Transverse colon (tissue), 4 donors: ENCODE results near the gene COL20A1.

ENCODE experiments used
- CTCF ChIP-seq, 5 experiments: fragments of 200-600 bp in 3 of 5; fragments of 450-650 bp in 2 of 5; sonication (generic) in 3 of 5; IDR thresholded peaks; 1 replicate in 2 of 5; 2 replicates in 3 of 5; pipeline ENCODE4 v1.5.1; 2016 to 2017; ENCODE audit warnings: antibody characterized with exemption in 5 of 5, inconsistent platforms in 3 of 5, mild to moderate bottlenecking in 2 of 5, moderate library complexity in 1 of 5
- EP300 ChIP-seq: sonication (generic); formaldehyde crosslinking; IDR thresholded peaks from one replicate; pipeline ENCODE4 v1.6.1; 2017; ENCODE audit warnings: antibody characterized with exemption, low read depth
- POLR2A ChIP-seq: fragments of 450-650 bp; IDR thresholded peaks from one replicate; pipeline ENCODE4 v1.6.1; 2016; ENCODE audit warnings: antibody characterized with exemption, mild to moderate bottlenecking, moderate library complexity
- POLR2AphosphoS5 ChIP-seq, 3 donors: sonication (generic); formaldehyde crosslinking; IDR thresholded peaks; one replicate each; pipeline ENCODE4 v1.6.1; 2016; ENCODE audit warnings: antibody characterized with exemption in 3 of 3

DNA sequence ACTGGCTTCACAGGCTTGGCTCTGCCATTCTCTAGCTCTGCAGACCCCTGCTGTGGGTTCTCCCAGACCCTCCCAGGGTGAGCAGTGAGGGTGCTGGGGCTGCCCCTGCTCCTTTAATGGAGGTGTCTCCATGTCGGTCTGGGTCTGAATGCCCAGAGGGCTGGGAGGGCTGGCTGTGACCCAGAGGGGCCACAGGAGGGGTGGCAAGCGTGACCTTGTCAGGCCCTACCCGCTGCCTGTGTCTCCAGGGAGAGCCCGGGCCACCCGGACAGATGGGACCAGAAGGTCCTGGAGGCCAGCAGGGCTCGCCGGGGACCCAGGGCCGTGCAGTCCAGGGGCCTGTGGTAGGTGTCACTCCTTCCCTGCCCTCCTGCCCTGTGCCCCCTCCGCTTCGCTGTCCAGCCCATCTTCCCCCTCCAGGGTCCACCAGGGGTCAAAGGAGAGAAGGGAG lies 32.1 kb downstream of the COL20A1 start:
- TF ChIP-seq POLR2AphosphoS5 (IDR thresholded peaks at IDR 0.05) = no peak
- no peak for TF ChIP-seq CTCF (IDR thresholded peaks at IDR 0.05)
- no peak for TF ChIP-seq POLR2A
- TF ChIP-seq EP300 = no peak
